ENCODE measurements around the gene SLC6A6. TPM values are rescaled to one million over a fixed set of nuclear protein-coding genes. Genes with fewer than 3 reads are reported as not detected.

Gene SLC6A6
- total and polyA plus RNA-seq, 8 donors = 2.1 to 11.6 (median 3.4) TPM

DNA sequence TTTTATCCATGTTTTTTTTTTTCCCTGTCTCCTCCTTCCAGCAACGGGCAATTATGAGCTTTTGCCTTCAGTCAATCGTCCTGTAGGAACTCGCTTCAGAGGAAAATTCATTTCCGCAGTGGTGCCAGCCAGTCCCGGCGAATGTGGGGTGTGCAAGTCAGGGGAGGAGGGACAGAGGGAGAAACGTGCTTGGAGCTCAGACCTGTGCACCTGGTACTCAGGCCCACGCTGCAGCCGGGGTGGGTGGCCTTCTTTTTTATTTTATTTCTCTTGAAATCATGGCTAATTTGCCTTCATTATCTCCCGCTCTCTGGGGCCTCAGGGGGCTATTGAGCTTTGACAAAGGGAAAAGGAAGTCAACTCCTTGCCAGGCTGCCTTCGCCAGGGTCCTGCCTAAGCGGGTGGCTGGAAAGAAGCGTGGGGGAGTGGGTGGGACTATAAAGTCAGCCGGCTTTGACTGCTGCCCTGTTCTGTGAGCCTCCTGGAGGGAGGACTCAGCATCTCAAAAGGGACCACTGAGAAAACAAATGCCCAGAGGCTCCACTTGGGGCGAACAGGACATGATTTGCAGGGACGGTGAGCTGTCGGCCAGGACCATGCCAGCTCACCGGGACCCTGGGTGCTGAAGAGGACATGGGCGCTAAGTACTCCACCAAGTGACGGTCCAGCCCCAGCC, 132.2 kb downstream of the SLC6A6 start:
- no peak overlapping the region for H3K27ac ChIP-seq
- no peaks in the 10 kb centered on the region for H3K4me1 ChIP-seq
- intact Hi-C loops (cut with DNase I) = no loop called here
- H3K4me3 ChIP-seq = no peak overlapping the region
- no peak for TF ChIP-seq CTCF (IDR thresholded peaks at IDR 0.05)
- WGBS, 2 donors = 60 to 65% methylated on average over 20 of the region's 20 CpGs
- no peak for ATAC-seq
- no peaks in the 10 kb centered on the region for H3K36me3 ChIP-seq
- H3K27me3 ChIP-seq = no peaks in the 10 kb centered on the region
- DNase-seq = peak in 1 of 6 donors; percentile 32
- H3K9me3 ChIP-seq = no peaks in the 10 kb centered on the region
- no peak for FAIRE-seq

GRCh38 chr3:14535616-14536015, 133.2 kb downstream of the SLC6A6 start:
- intact Hi-C loops (cut with DNase I) = no loop called here
- peak in 1 of 6 donors; percentile 24 for DNase-seq

GRCh38 chr3:14536055-14536815, 133.8 kb downstream of the SLC6A6 start:
- H3K4me3 ChIP-seq = no peak overlapping the region
- ATAC-seq = no peak
- WGBS, 2 donors = 90 to 92% methylated on average over 10 of the region's 10 CpGs
- H3K27ac ChIP-seq = no peak overlapping the region
- TF ChIP-seq CTCF (IDR thresholded peaks at IDR 0.05) = no peak
- no peaks in the 10 kb centered on the region for H3K27me3 ChIP-seq
- DNase-seq = peak in 1 of 6 donors; percentile 33
- intact Hi-C loops (cut with DNase I) = no loop called here
- no peaks in the 10 kb centered on the region for H3K36me3 ChIP-seq
- H3K9me3 ChIP-seq = no peaks in the 10 kb centered on the region
- no peaks in the 10 kb centered on the region for H3K4me1 ChIP-seq
- no peak for FAIRE-seq

More at GRCh38 chr3:14535616-14536015, 133.2 kb downstream of the SLC6A6 start:
- Histone ChIP-seq H3K27me3 (no peaks in the 10 kb centered on the region), H3K27ac (no peak overlapping the region), H3K9me3 (no peaks in the 10 kb centered on the region), H3K4me3 (no peak overlapping the region), H3K36me3 (no peaks in the 10 kb centered on the region), H3K4me1 (no peaks in the 10 kb centered on the region)
- 82 to 90% methylated on average over 6 of the region's 6 CpGs for WGBS, 2 donors
- no peak for TF ChIP-seq CTCF (IDR thresholded peaks at IDR 0.05)
- ATAC-seq (no peak), FAIRE-seq (no peak)

- intact Hi-C loops (cut with DNase I) = no loop called here
Measured at GRCh38 chr3:14536837-14537589, 134.6 kb downstream of the SLC6A6 start.

More at GRCh38 chr3:14536837-14537589, 134.6 kb downstream of the SLC6A6 start:
- Histone ChIP-seq H3K4me1 (no peaks in the 10 kb centered on the region), H3K27ac (no peak overlapping the region), H3K9me3 (no peaks in the 10 kb centered on the region), H3K27me3 (no peaks in the 10 kb centered on the region), H3K4me3 (no peak overlapping the region), H3K36me3 (no peaks in the 10 kb centered on the region)
- no peak for TF ChIP-seq CTCF (IDR thresholded peaks at IDR 0.05)
- DNase-seq = peak in 1 of 6 donors; percentile 12
- no peak for FAIRE-seq
- no peak for ATAC-seq
- 89 to 92% methylated on average over 12 of the region's 12 CpGs for WGBS, 2 donors

Measured in pancreas (tissue), 10 donors.